Measurements from ENCODE around the gene ARHGAP22. TPM values are rescaled to one million over a fixed set of nuclear protein-coding genes. Genes with fewer than 3 reads are reported as not detected.

ARHGAP22 gene
- total and polyA plus RNA-seq, 4 donors, result 0.23 to 2.3 (median 0.54) TPM

- TF ChIP-seq, protein P1, sequence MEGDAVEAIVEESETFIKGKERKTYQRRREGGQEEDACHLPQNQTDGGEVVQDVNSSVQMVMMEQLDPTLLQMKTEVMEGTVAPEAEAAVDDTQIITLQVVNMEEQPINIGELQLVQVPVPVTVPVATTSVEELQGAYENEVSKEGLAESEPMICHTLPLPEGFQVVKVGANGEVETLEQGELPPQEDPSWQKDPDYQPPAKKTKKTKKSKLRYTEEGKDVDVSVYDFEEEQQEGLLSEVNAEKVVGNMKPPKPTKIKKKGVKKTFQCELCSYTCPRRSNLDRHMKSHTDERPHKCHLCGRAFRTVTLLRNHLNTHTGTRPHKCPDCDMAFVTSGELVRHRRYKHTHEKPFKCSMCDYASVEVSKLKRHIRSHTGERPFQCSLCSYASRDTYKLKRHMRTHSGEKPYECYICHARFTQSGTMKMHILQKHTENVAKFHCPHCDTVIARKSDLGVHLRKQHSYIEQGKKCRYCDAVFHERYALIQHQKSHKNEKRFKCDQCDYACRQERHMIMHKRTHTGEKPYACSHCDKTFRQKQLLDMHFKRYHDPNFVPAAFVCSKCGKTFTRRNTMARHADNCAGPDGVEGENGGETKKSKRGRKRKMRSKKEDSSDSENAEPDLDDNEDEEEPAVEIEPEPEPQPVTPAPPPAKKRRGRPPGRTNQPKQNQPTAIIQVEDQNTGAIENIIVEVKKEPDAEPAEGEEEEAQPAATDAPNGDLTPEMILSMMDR (IDR thresholded peaks at IDR 0.05; ENCODE audit: low read depth, low read length, missing input control), result no peak
- TF ChIP-seq NR2F2 (IDR thresholded peaks at IDR 0.05) (no peak), FOXA1 (IDR thresholded peaks at IDR 0.05) (no peak), JUND (IDR thresholded peaks at IDR 0.05) (no peak), SP1 (IDR thresholded peaks at IDR 0.05) (no peak)
Measured at GRCh38 chr10:48493083-48493871, 111.6 kb downstream of the ARHGAP22 start (continued).

- 84% methylated on average over 2 of the region's 2 CpGs for WGBS
Measured at GRCh38 chr10:48492201-48492600, 112.7 kb downstream of the ARHGAP22 start.

More at GRCh38 chr10:48492201-48492600, 112.7 kb downstream of the ARHGAP22 start:
- Histone ChIP-seq H3K4me1 (ENCODE audit: control insufficient read depth in 4 of 4, insufficient read depth in 4 of 4, low read length in 3 of 4) (no peaks in the 10 kb centered on the region), H3K36me3 (ENCODE audit: control insufficient read depth in 4 of 4, insufficient read depth in 3 of 4, low read depth in 1 of 4, low read length in 3 of 4) (no peaks in the 10 kb centered on the region), H3K9ac (ENCODE audit: low read depth in 1 of 2, low read length in 2 of 2) (no peak overlapping the region), H3K27me3 (ENCODE audit: control insufficient read depth in 4 of 4, insufficient read depth in 4 of 4, low read length in 3 of 4) (no peaks in the 10 kb centered on the region), H3K9me3 (ENCODE audit: control insufficient read depth in 4 of 4, low read length in 3 of 4) (no peaks in the 10 kb centered on the region), H3K4me3 (ENCODE audit: low read depth in 1 of 3, low read length in 3 of 3) (no peak overlapping the region), H3K27ac (ENCODE audit: low read depth in 1 of 2, low read length in 2 of 2) (no peak overlapping the region)
- TF ChIP-seq ZBTB33 (IDR thresholded peaks at IDR 0.05) (no peak), EGR1 (IDR thresholded peaks at IDR 0.05; ENCODE audit: low read depth in 2 of 2) (no peak), FOXA2 (IDR thresholded peaks at IDR 0.05) (no peak), NR2F2 (IDR thresholded peaks at IDR 0.05) (no peak), GABPA (IDR thresholded peaks at IDR 0.05 in 1 of 2, conservative IDR thresholded peaks at IDR 0.05 in 1 of 2) (no peak), SP1 (IDR thresholded peaks at IDR 0.05) (no peak), HNF4A (conservative IDR thresholded peaks at IDR 0.05) (no peak), TAF1 (conservative IDR thresholded peaks at IDR 0.05) (no peak), FOXA1 (IDR thresholded peaks at IDR 0.05) (no peak), RXRA (IDR thresholded peaks at IDR 0.05) (no peak), RAD21 (IDR thresholded peaks at IDR 0.05) (no peak), REST (IDR thresholded peaks at IDR 0.05) (no peak)
- TF ChIP-seq, protein P2, sequence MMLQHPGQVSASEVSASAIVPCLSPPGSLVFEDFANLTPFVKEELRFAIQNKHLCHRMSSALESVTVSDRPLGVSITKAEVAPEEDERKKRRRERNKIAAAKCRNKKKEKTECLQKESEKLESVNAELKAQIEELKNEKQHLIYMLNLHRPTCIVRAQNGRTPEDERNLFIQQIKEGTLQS (IDR thresholded peaks at IDR 0.05), result no peak
- TF ChIP-seq, protein P3, sequence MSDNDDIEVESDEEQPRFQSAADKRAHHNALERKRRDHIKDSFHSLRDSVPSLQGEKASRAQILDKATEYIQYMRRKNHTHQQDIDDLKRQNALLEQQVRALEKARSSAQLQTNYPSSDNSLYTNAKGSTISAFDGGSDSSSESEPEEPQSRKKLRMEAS (IDR thresholded peaks at IDR 0.05), result no peak
- TF ChIP-seq, protein P1 (IDR thresholded peaks at IDR 0.05; ENCODE audit: low read depth, low read length, missing input control), result no peak
- DNase-seq (ENCODE audit: low spot score), result no peak
